HCT116 (cell line): Measurements from ENCODE around the gene WDR17. TPM values are rescaled to one million over a fixed set of nuclear protein-coding genes. Genes with fewer than 3 reads are reported as not detected.

Source experiments
- ATAC-seq: fragments of 200-7000 bp; cut with Tn5 transposase; 2 replicates; pipeline ENCODE4 v1.9.1; 2020; ENCODE audit warnings: mild to moderate bottlenecking, moderate library complexity
- BruUV-seq: library from RNA; stranded (reverse); fragments of 400-500 nt; replicated peaks from 2 replicates; lab custom pipeline; 2021; lab: Mats Ljungman, UMichigan
- CTCF ChIA-PET: fragments of 300-600 bp; sonication (Branson Sonifier 250); formaldehyde crosslinking; loops from one replicate; lab custom pipeline; 2021; ENCODE audit warnings: antibody characterized with exemption; lab: Charles Lee
- POLR2A ChIA-PET: fragments of 300-600, 350-600 bp; sonication (Branson Sonifier 250); formaldehyde crosslinking; loops from one replicate; lab custom pipeline; 2021; ENCODE audit warnings: antibody characterized with exemption; lab: Charles Lee
- RAD21 ChIA-PET, 2 experiments: fragments of 300-600 bp; sonication (Branson Sonifier 250); formaldehyde crosslinking; loops; one replicate each; lab custom pipeline; 2023; ENCODE audit warnings: low total read pairs in 2 of 2; ENCODE audit not compliant: uncharacterized antibody in 2 of 2, unreplicated experiment in 2 of 2, low non-redundant PET in 1 of 2; lab: Charles Lee
- DNase-seq: peaks from one replicate; pipeline ENCODE4 v3.0.0-alpha.2; 2010; ENCODE audit warnings: low read depth, low spot score
- H2AFZ ChIP-seq: fragments of 200-600 bp; shearing (Covaris generic), sonication (generic); 2 replicates; pipeline ENCODE4 v1.6.1; 2017; ENCODE audit warnings: low read depth, mixed run types, mixed read lengths, antibody characterized with exemption, low read length; ENCODE audit not compliant: poor library complexity, severe bottlenecking
- H3K27ac ChIP-seq: 2 replicates; pipeline ENCODE4 v1.5.1; 2012; ENCODE audit warnings: low read depth, low read length
- H3K27me3 ChIP-seq: fragments of 200-600 bp; sonication (generic); 2 replicates; pipeline ENCODE4 v1.6.1; 2016; ENCODE audit warnings: mixed run types, low read length, mixed read lengths; ENCODE audit not compliant: insufficient read depth
- H3K36me3 ChIP-seq, 2 experiments: fragments of 200-500 bp in 1 of 2; fragments of 200-600 bp in 1 of 2; sonication (Bioruptor generic) in 1 of 2; sonication (generic) in 1 of 2; 2 replicates each; pipeline versions ENCODE4 v1.5.1 to v1.6.1; 2014 to 2016; ENCODE audit warnings: low read length in 2 of 2, inconsistent platforms in 1 of 2, mixed read lengths in 1 of 2, mixed run types in 1 of 2; ENCODE audit not compliant: insufficient read depth in 2 of 2, control insufficient read depth in 1 of 2
- H3K4me1 ChIP-seq, 2 experiments: fragments of 200-600 bp in 1 of 2; sonication (generic) in 1 of 2; 2 replicates each; pipeline versions ENCODE4 v1.5.1 to v1.6.1; 2012 to 2017; ENCODE audit warnings: low read length in 2 of 2, inconsistent platforms in 1 of 2, mild to moderate bottlenecking in 1 of 2, mixed read lengths in 1 of 2, mixed run types in 1 of 2, moderate library complexity in 1 of 2; ENCODE audit not compliant: insufficient read depth in 2 of 2, control insufficient read depth in 1 of 2
- H3K4me2 ChIP-seq: fragments of 200-600 bp; sonication (generic); 2 replicates; pipeline ENCODE4 v1.6.1; 2017; ENCODE audit warnings: mixed run types, low read length, mixed read lengths
- H3K4me3 ChIP-seq, 2 experiments: fragments of 200-600 bp in 1 of 2; sonication (generic) in 1 of 2; replicated peaks in 1 of 2; 2 replicates each; pipeline ENCODE4 v1.5.1; 2011 to 2016; ENCODE audit warnings: low read length in 2 of 2, control low read depth in 1 of 2, low read depth in 1 of 2, mild to moderate bottlenecking in 1 of 2, mixed read lengths in 1 of 2, mixed run types in 1 of 2
- H3K79me2 ChIP-seq: fragments of 200-600 bp; sonication (generic); 2 replicates; pipeline ENCODE4 v1.6.1; 2017; ENCODE audit warnings: mild to moderate bottlenecking, mixed run types, low read length, moderate library complexity, mixed read lengths; ENCODE audit not compliant: insufficient read depth
- H3K9ac ChIP-seq: fragments of 200-600 bp; sonication (generic); 2 replicates; pipeline ENCODE4 v1.6.1; 2016; ENCODE audit warnings: low read length, mixed read lengths
- H3K9me2 ChIP-seq: fragments of 200-600 bp; sonication (generic), shearing (Covaris generic); 2 replicates; pipeline ENCODE4 v1.6.1; 2017; ENCODE audit warnings: mixed run types, mild to moderate bottlenecking, moderate library complexity; ENCODE audit not compliant: insufficient read depth
- H3K9me3 ChIP-seq, 2 experiments: fragments of 200-500 bp in 1 of 2; fragments of 200-600 bp in 1 of 2; sonication (Bioruptor generic) in 1 of 2; sonication (generic) in 1 of 2; 2 replicates each; pipeline ENCODE4 v1.6.1; 2014 to 2017; ENCODE audit warnings: low read length in 2 of 2, mixed read lengths in 2 of 2, inconsistent platforms in 1 of 2, low read depth in 1 of 2, mild to moderate bottlenecking in 1 of 2, mixed run types in 1 of 2, moderate library complexity in 1 of 2; ENCODE audit not compliant: control insufficient read depth in 1 of 2, insufficient read depth in 1 of 2
- H4K20me1 ChIP-seq: fragments of 200-600 bp; sonication (generic), shearing (Covaris generic); 2 replicates; pipeline ENCODE4 v1.6.1; 2017; ENCODE audit warnings: mixed run types, mild to moderate bottlenecking, moderate library complexity; ENCODE audit not compliant: insufficient read depth
- ATF3 ChIP-seq: IDR thresholded peaks from 2 replicates; pipeline ENCODE4 v1.6.1; 2012
- CEBPB ChIP-seq: IDR thresholded peaks from 2 replicates; pipeline ENCODE4 v1.6.1; 2012; ENCODE audit warnings: low read depth
- CTCF ChIP-seq, 3 experiments: fragments of 200-600 bp in 1 of 3; sonication (generic) in 1 of 3; IDR thresholded peaks in 2 of 3; conservative IDR thresholded peaks in 1 of 3; 2 replicates each; pipeline ENCODE4 v1.5.1; 2012 to 2017; ENCODE audit warnings: low read depth in 2 of 3, low read length in 2 of 3, antibody characterized with exemption in 1 of 3, borderline replicate concordance in 1 of 3, control low read depth in 1 of 3, mild to moderate bottlenecking in 1 of 3, mixed read lengths in 1 of 3, mixed run types in 1 of 3, moderate library complexity in 1 of 3; ENCODE audit not compliant: insufficient read depth in 1 of 3
- POLR2AphosphoS5 ChIP-seq: IDR thresholded peaks from 2 replicates; pipeline ENCODE4 v1.6.1; 2011; ENCODE audit warnings: mild to moderate bottlenecking, low read depth, low read length, moderate library complexity
- RAD21 ChIP-seq: IDR thresholded peaks from 2 replicates; pipeline ENCODE4 v1.6.1; 2012; ENCODE audit warnings: low read depth, mild to moderate bottlenecking
- SP1 ChIP-seq: IDR thresholded peaks from 2 replicates; pipeline ENCODE4 v1.6.1; 2012; ENCODE audit warnings: low read depth
- YY1 ChIP-seq: IDR thresholded peaks from 2 replicates; pipeline ENCODE4 v1.6.1; 2011; ENCODE audit warnings: low read length, low read depth, moderate library complexity, mild to moderate bottlenecking; ENCODE audit not compliant: insufficient replicate concordance; ENCODE audit errors: extremely low read depth
- ZNF274 ChIP-seq: fragments of 200-500 bp; sonication (Bioruptor generic); IDR thresholded peaks from 2 replicates; pipeline ENCODE4 v1.6.1; 2014; ENCODE audit warnings: mild to moderate bottlenecking, low read depth, low read length, inconsistent platforms
- intact Hi-C: fragments of 100-400 bp; cut with micrococcal nuclease; formaldehyde crosslinking; loops from 2 replicates; pipeline ENCODE4 v1.10.0; 2022
- total RNA-seq: library from RNA; stranded (reverse); gene quantifications from one replicate; pipeline ENCODE4 v1.2.1, GENCODE V29; 2021; ENCODE audit not compliant: unreplicated experiment

The WDR17 gene
- total RNA-seq, 1 experiment from 2014 or later: 0.20 TPM

GRCh38 chr4:176198316-176198903 lies 132.8 kb downstream of the WDR17 start:
- H3K36me3 ChIP-seq: no peaks in the 10 kb centered on the region
- intact Hi-C loops: no loop called here
- no peak overlapping the region for H3K4me3 ChIP-seq
- BruUV-seq: no TSS peak
- H3K9me2 ChIP-seq: peaks cover 3% of the 10 kb centered on the region; the same call in 1 of the 2 replicates
- H3K27me3 ChIP-seq: no peaks in the 10 kb centered on the region
- no peaks in the 10 kb centered on the region for H4K20me1 ChIP-seq
- TF ChIP-seq POLR2AphosphoS5 (no peak), ZNF274 (no peak), SP1 (no peak), RAD21 (no peak), CTCF (IDR thresholded peaks at IDR 0.05 in 2 of 3, conservative IDR thresholded peaks at IDR 0.05 in 1 of 3; ENCODE audit: borderline replicate concordance in 1 of 3, insufficient read depth in 1 of 3, low read depth in 2 of 3, low read length in 2 of 3) (no peak), YY1 (no peak), CEBPB (no peak), ATF3 (no peak)
- CTCF ChIA-PET: no interaction called here
- no peaks in the 10 kb centered on the region for H3K79me2 ChIP-seq
- RAD21 ChIA-PET: no interaction called here
- no peaks in the 10 kb centered on the region for H3K9me3 ChIP-seq
- DNase-seq (no peak), ATAC-seq (no peak)
- H2AFZ ChIP-seq: no peak overlapping the region
- no peak overlapping the region for H3K9ac ChIP-seq
- H3K27ac ChIP-seq: no peak overlapping the region
- H3K4me1 ChIP-seq: peaks cover 2 to 24% of the 10 kb centered on the region in 2 experiments; a peak in 3 of 4 replicates
- H3K4me2 ChIP-seq: no peak overlapping the region
- POLR2A ChIA-PET: no interaction called here
